HCT116 (cell line): ENCODE data around the gene VPS11. TPM values are rescaled to one million over a fixed set of nuclear protein-coding genes. Genes with fewer than 3 reads are reported as not detected.

ENCODE experiments used
- CEBPB ChIP-seq: IDR thresholded peaks from 2 replicates; pipeline ENCODE4 v1.6.1; 2012; ENCODE audit warnings: low read depth
- CTCF ChIP-seq, 3 experiments: fragments of 200-600 bp in 1 of 3; sonication (generic) in 1 of 3; IDR thresholded peaks in 2 of 3; conservative IDR thresholded peaks in 1 of 3; 2 replicates each; pipeline ENCODE4 v1.5.1; 2012 to 2017; ENCODE audit warnings: low read depth in 2 of 3, low read length in 2 of 3, antibody characterized with exemption in 1 of 3, borderline replicate concordance in 1 of 3, control low read depth in 1 of 3, mild to moderate bottlenecking in 1 of 3, mixed read lengths in 1 of 3, mixed run types in 1 of 3, moderate library complexity in 1 of 3; ENCODE audit not compliant: insufficient read depth in 1 of 3
- FOSL1 ChIP-seq: IDR thresholded peaks from 2 replicates; pipeline ENCODE4 v1.6.1; 2012; ENCODE audit warnings: low read depth
- JUND ChIP-seq: IDR thresholded peaks from 2 replicates; pipeline ENCODE4 v1.6.1; 2012
- POLR2AphosphoS5 ChIP-seq: IDR thresholded peaks from 2 replicates; pipeline ENCODE4 v1.6.1; 2011; ENCODE audit warnings: mild to moderate bottlenecking, low read depth, low read length, moderate library complexity
- RAD21 ChIP-seq: IDR thresholded peaks from 2 replicates; pipeline ENCODE4 v1.6.1; 2012; ENCODE audit warnings: low read depth, mild to moderate bottlenecking
- SIN3A ChIP-seq: IDR thresholded peaks from 2 replicates; pipeline ENCODE4 v1.6.1; 2012; ENCODE audit warnings: low read depth
- TCF7L2 ChIP-seq: IDR thresholded peaks from 2 replicates; pipeline ENCODE4 v1.7.0; 2011; ENCODE audit warnings: borderline replicate concordance, inconsistent platforms; ENCODE audit not compliant: insufficient read depth, insufficient read length; ENCODE audit errors: extremely low read depth
- ZBTB33 ChIP-seq: IDR thresholded peaks from 2 replicates; pipeline ENCODE4 v1.6.1; 2011; ENCODE audit warnings: mild to moderate bottlenecking, low read length, moderate library complexity; ENCODE audit not compliant: insufficient replicate concordance; ENCODE audit errors: extremely low read depth
- total RNA-seq: library from RNA; stranded (reverse); gene quantifications from one replicate; pipeline ENCODE4 v1.2.1, GENCODE V29; 2021; ENCODE audit not compliant: unreplicated experiment

The VPS11 gene
- total RNA-seq, 1 experiment from 2014 or later: 20.4 TPM

GRCh38 chr11:119121008-119121810 is 53.6 kb downstream of the VPS11 start, which contains the start of gene HINFP (continued):
- TF ChIP-seq RAD21 (no peak), CTCF (IDR thresholded peaks at IDR 0.05 in 2 of 3, conservative IDR thresholded peaks at IDR 0.05 in 1 of 3; ENCODE audit: borderline replicate concordance in 1 of 3, insufficient read depth in 1 of 3, low read depth in 2 of 3, low read length in 2 of 3) (no peak), CEBPB (no peak), JUND (no peak), FOSL1 (no peak), POLR2AphosphoS5 (peak; percentile 87), ZBTB33 (no peak), SIN3A (no peak), TCF7L2 (peak; percentile 30)
